T-cell (primary cell): Measurements from ENCODE around the gene CYTH1. TPM values are rescaled to one million over a fixed set of nuclear protein-coding genes. Genes with fewer than 3 reads are reported as not detected.
A peak's percentile ranks its signal among the peaks of the same experiment; 100 is the strongest.

Source experiments
- ATAC-seq, 4 experiments: fragments of 200-7000 bp in 3 of 4; fragments of 150-1000 bp in 1 of 4; cut with Tn5 transposase; replicated peaks in 1 of 4; 1 replicate in 3 of 4; 2 replicates in 1 of 4; pipeline ENCODE4 v1.10.0; 2021; ENCODE audit warnings: moderate library complexity in 3 of 4, mild to moderate bottlenecking in 2 of 4, moderate number of reproducible peaks in 1 of 4
- CTCF ChIA-PET, 2 donors: fragments of 300-600 bp; sonication (Branson Sonifier 250); formaldehyde crosslinking; loops; one replicate each; lab custom pipeline; 2022; ENCODE audit warnings: antibody characterized with exemption in 2 of 2; lab: Charles Lee
- POLR2A ChIA-PET, 2 donors: fragments of 300-600 bp; sonication (Branson Sonifier 250); formaldehyde crosslinking; loops; one replicate each; lab custom pipeline; 2022; ENCODE audit warnings: antibody characterized with exemption in 2 of 2; lab: Charles Lee
- DNase-seq, 35 experiments: peaks; one replicate each; pipeline versions ENCODE4 v3.0.0 to v3.0.0-alpha.2; 2013 to 2023
- H3K27ac ChIP-seq: one replicate; pipeline ENCODE4 v1.5.1; 2013; ENCODE audit warnings: low read length
- H3K27me3 ChIP-seq, 2 experiments: replicated peaks in 1 of 2; 1 replicate in 1 of 2; 2 replicates in 1 of 2; pipeline versions ENCODE4 v1.6.1 to v1.7.0; 2013; ENCODE audit warnings: low read length in 1 of 2, mixed read lengths in 1 of 2; ENCODE audit not compliant: control insufficient read depth in 2 of 2, insufficient read depth in 2 of 2; ENCODE audit errors: extremely low read depth in 1 of 2
- H3K36me3 ChIP-seq, 2 donors: 1 replicate in 1 of 2; 2 replicates in 1 of 2; pipeline versions ENCODE4 v1.6.1 to v1.7.0; 2013; ENCODE audit warnings: low read length in 1 of 2; ENCODE audit not compliant: control insufficient read depth in 2 of 2, insufficient read depth in 1 of 2; ENCODE audit errors: extremely low read depth in 1 of 2
- H3K4me1 ChIP-seq, 2 experiments: 1 replicate in 1 of 2; 2 replicates in 1 of 2; pipeline versions ENCODE4 v1.6.1 to v1.7.0; 2013; ENCODE audit warnings: low read length in 2 of 2, mixed read lengths in 1 of 2; ENCODE audit not compliant: insufficient read depth in 2 of 2, control insufficient read depth in 1 of 2; ENCODE audit errors: extremely low read depth in 1 of 2
- H3K4me3 ChIP-seq, 2 donors: 1 replicate in 1 of 2; 2 replicates in 1 of 2; pipeline versions ENCODE4 v1.5.1 to v1.7.0; 2013; ENCODE audit warnings: mild to moderate bottlenecking in 2 of 2, low read length in 1 of 2, moderate library complexity in 1 of 2; ENCODE audit not compliant: control insufficient read depth in 1 of 2; ENCODE audit errors: extremely low read depth in 1 of 2
- H3K9me3 ChIP-seq: 2 replicates; pipeline ENCODE4 v1.7.0; 2013
- H3K27ac Mint-ChIP-seq, 2 donors: one replicate each; pipeline ENCODE4 v1.8.0; 2020 to 2021; ENCODE audit warnings: mild to moderate bottlenecking in 2 of 2, mixed read lengths in 2 of 2
- H3K27me3 Mint-ChIP-seq, 2 donors: one replicate each; pipeline ENCODE4 v1.8.0; 2021 to 2022; ENCODE audit warnings: mixed read lengths in 2 of 2
- H3K36me3 Mint-ChIP-seq: one replicate; pipeline ENCODE4 v1.8.0; 2021; ENCODE audit warnings: mixed read lengths
- H3K4me1 Mint-ChIP-seq, 3 donors: one replicate each; pipeline ENCODE4 v1.8.0; 2020 to 2022; ENCODE audit warnings: mixed read lengths in 3 of 3, mild to moderate bottlenecking in 1 of 3
- H3K4me3 Mint-ChIP-seq, 3 donors: one replicate each; pipeline ENCODE4 v1.8.0; 2020 to 2022; ENCODE audit warnings: mild to moderate bottlenecking in 3 of 3, mixed read lengths in 3 of 3, moderate library complexity in 3 of 3
- H3K9me3 Mint-ChIP-seq, 3 donors: one replicate each; pipeline ENCODE4 v1.8.0; 2020 to 2022; ENCODE audit warnings: mixed read lengths in 3 of 3
- WGBS: methylation state at CpG from one replicate; pipeline ENCODE4 v1.1.5; 2013; ENCODE audit warnings: missing lambda C conversion rate; ENCODE audit not compliant: insufficient coverage; 5-methylcytosine and 5-hydroxymethylcytosine counted together
- total RNA-seq, 35 experiments: library from RNA in 6 of 35; stranded (reverse) in 6 of 35; fragments of 120-200 nt in 1 of 35; gene quantifications; one replicate each; pipeline versions ENCODE4 v1.2.1 to v1.2.4 and lab custom pipeline; 2013 to 2026

CYTH1 gene
- total RNA-seq, 5 donors from 2014 or later (not counting 1 experiment from before 2014, with no cell fraction given) = 357 to 509 (median 372) TPM

GRCh38 chr17:78727476-78728229 is 54.4 kb downstream of the CYTH1 start:
- Mint-ChIP-seq H3K9me3 (no peaks in the 10 kb centered on the region), H3K27me3 (no peaks in the 10 kb centered on the region), H3K4me3 (peak overlapping the region; percentile 50 to 80 (median 62)), H3K4me1 (peaks cover 92 to 96% (median 93%) of the 10 kb centered on the region in 3 donors), H3K27ac (peak overlapping the region; percentile 87 to 91), H3K36me3 (peaks cover 20% of the 10 kb centered on the region)
- ChIA-PET POLR2A (interaction anchor here in 1 of 2 donors (0.6 to 1.3 kb wide), 2 partner anchors 21 to 24 kb away, joined by 3 to 5 read pairs; no protein-coding TSS in a partner anchor), CTCF (no interaction called here)
- Histone ChIP-seq H3K4me3 (no peak overlapping the region), H3K9me3 (no peaks in the 10 kb centered on the region), H3K27me3 (no peaks in the 10 kb centered on the region), H3K27ac (peak overlapping the region; percentile 1), H3K36me3 (peaks cover 7 to 24% of the 10 kb centered on the region in 2 donors), H3K4me1 (peaks cover 80 to 93% of the 10 kb centered on the region in 2 experiments)
- WGBS = 45% methylated on average over 2 of the region's 11 CpGs
- ATAC-seq = no peak
- peak in 1 of 35 experiments; percentile 5 for DNase-seq

- Histone ChIP-seq H3K4me1 (peaks cover 76 to 96% of the 10 kb centered on the region in 2 experiments), H3K9me3 (no peaks in the 10 kb centered on the region), H3K36me3 (peaks cover 7 to 24% of the 10 kb centered on the region in 2 donors), H3K27ac (peak overlapping the region; percentile 25), H3K4me3 (peak overlapping the region in 1 of 2 donors; percentile 52), H3K27me3 (no peaks in the 10 kb centered on the region)
- POLR2A ChIA-PET = interaction anchor here in 1 of 2 donors (0.6 kb wide), 1 partner anchor 16 kb away, joined by 4 read pairs; no protein-coding TSS in a partner anchor
- Mint-ChIP-seq H3K4me3 (peak overlapping the region; percentile 62 to 80 (median 74)), H3K27ac (peak overlapping the region; percentile 87 to 91), H3K9me3 (no peaks in the 10 kb centered on the region), H3K4me1 (peaks cover 92 to 96% (median 93%) of the 10 kb centered on the region in 3 donors), H3K27me3 (no peaks in the 10 kb centered on the region), H3K36me3 (peaks cover 19% of the 10 kb centered on the region)
- DNase-seq (no peak), ATAC-seq (no peak)
- 86% methylated on average over 2 of the region's 5 CpGs for WGBS
- CTCF ChIA-PET = no interaction called here
These were observed 55.0 kb downstream of the CYTH1 start for GRCh38 chr17:78727057-78727456.

- Histone ChIP-seq H3K4me1 (peaks cover 71 to 95% of the 10 kb centered on the region in 2 experiments), H3K36me3 (peaks cover 7 to 24% of the 10 kb centered on the region in 2 donors), H3K4me3 (peak overlapping the region; percentile 9 to 52), H3K9me3 (no peaks in the 10 kb centered on the region), H3K27me3 (no peaks in the 10 kb centered on the region), H3K27ac (peak overlapping the region; percentile 56)
- Mint-ChIP-seq H3K9me3 (no peaks in the 10 kb centered on the region), H3K27ac (peak overlapping the region; percentile 87 to 91), H3K4me3 (peak overlapping the region; percentile 62 to 80 (median 74)), H3K4me1 (peaks cover 92 to 96% (median 93%) of the 10 kb centered on the region in 3 donors), H3K36me3 (peaks cover 17% of the 10 kb centered on the region), H3K27me3 (no peaks in the 10 kb centered on the region)
- CTCF ChIA-PET = interaction anchor here in 1 of 2 donors (0.7 to 2.0 kb wide), 2 partner anchors 11 to 21 kb away, joined by 5 to 7 read pairs; no protein-coding TSS in a partner anchor
- 80% methylated on average over 8 of the region's 13 CpGs for WGBS
- POLR2A ChIA-PET = interaction anchor here (0.6 to 1.6 kb wide), 4 partner anchors 13 to 290 kb away, joined by 3 to 17 read pairs (median 4); no protein-coding TSS in a partner anchor
- no peak for ATAC-seq
- no peak for DNase-seq
These were observed 55.6 kb downstream of the CYTH1 start for GRCh38 chr17:78726513-78726912.

GRCh38 chr17:78725448-78726021 is 56.5 kb downstream of the CYTH1 start:
- peak overlapping the region; percentile 44 for H3K27ac ChIP-seq

GRCh38 chr17:78724999-78725398 is 57.1 kb downstream of the CYTH1 start:
- Histone ChIP-seq H3K9me3 (no peaks in the 10 kb centered on the region), H3K4me1 (peaks cover 69 to 97% of the 10 kb centered on the region in 2 experiments), H3K27me3 (no peaks in the 10 kb centered on the region), H3K4me3 (peak overlapping the region in 1 of 2 donors; percentile 52), H3K36me3 (peaks cover 7 to 24% of the 10 kb centered on the region in 2 donors), H3K27ac (peak overlapping the region; percentile 44)
- H3K4me3 Mint-ChIP-seq = peak overlapping the region; percentile 62 to 80 (median 74)
- ATAC-seq = no peak
- ChIA-PET POLR2A (interaction anchor here in 1 of 2 donors (0.8 to 1.2 kb wide), 4 partner anchors 9 to 18 kb away, joined by 3 to 11 read pairs (median 6); no protein-coding TSS in a partner anchor), CTCF (interaction anchor here in 1 of 2 donors (0.9 to 2.0 kb wide), 5 partner anchors 9 to 39 kb away, joined by 3 to 7 read pairs (median 3); no protein-coding TSS in a partner anchor)
- DNase-seq = peak in 1 of 35 experiments; percentile 3
- whole genome bisulfite sequencing = 87% methylated on average over 5 of the region's 7 CpGs
- H3K9me3 Mint-ChIP-seq = no peaks in the 10 kb centered on the region
- H3K27me3 Mint-ChIP-seq = no peaks in the 10 kb centered on the region
- H3K36me3 Mint-ChIP-seq = peaks cover 17% of the 10 kb centered on the region
- H3K27ac Mint-ChIP-seq = peak overlapping the region; percentile 87 to 91
- H3K4me1 Mint-ChIP-seq = peaks cover 95 to 96% (median 95%) of the 10 kb centered on the region in 3 donors

More at GRCh38 chr17:78725448-78726021, 56.5 kb downstream of the CYTH1 start:
- POLR2A ChIA-PET = interaction anchor here in 1 of 2 donors (0.5 to 1.6 kb wide), 8 partner anchors 9 to 75 kb away, joined by 3 to 17 read pairs (median 7); no protein-coding TSS in a partner anchor
- Mint-ChIP-seq H3K4me1 (peaks cover 93% of the 10 kb centered on the region in 3 donors), H3K27me3 (no peaks in the 10 kb centered on the region), H3K4me3 (peak overlapping the region; percentile 62 to 80 (median 74)), H3K9me3 (no peaks in the 10 kb centered on the region), H3K27ac (peak overlapping the region; percentile 87 to 91), H3K36me3 (peaks cover 17% of the 10 kb centered on the region)
- Histone ChIP-seq H3K4me3 (peak overlapping the region in 1 of 2 donors; percentile 52), H3K9me3 (no peaks in the 10 kb centered on the region), H3K36me3 (peaks cover 7 to 24% of the 10 kb centered on the region in 2 donors), H3K27me3 (no peaks in the 10 kb centered on the region), H3K4me1 (peaks cover 68 to 97% of the 10 kb centered on the region in 2 experiments)
- DNase-seq = peak in 3 of 35 experiments; percentile 2 to 61 (median 29)
- CTCF ChIA-PET = interaction anchor here in 1 of 2 donors (0.6 to 2.0 kb wide), 10 partner anchors 10 to 317 kb away, joined by 3 to 7 read pairs (median 3); no protein-coding TSS in a partner anchor
- ATAC-seq = peak; percentile 54 to 71 (median 59)
- 11% methylated on average over 3 of the region's 6 CpGs for WGBS
